WI38 (cell line): Measurements from ENCODE around the gene EIF4EBP3.
A peak's percentile ranks its signal among the peaks of the same experiment; 100 is the strongest.
"Not testable (repeated sequence)": the region's sequence is repeated elsewhere in the genome, so short reads cannot be mapped to it uniquely, and the experiment has no call there.

Experiments used
- H3K4me3 ChIP-seq: 2 replicates; pipeline ENCODE4 v1.5.1; 2011; ENCODE audit warnings: low read depth, mild to moderate bottlenecking, control low read depth, low read length
- CTCF ChIP-seq: IDR thresholded peaks from 2 replicates; pipeline ENCODE4 v1.5.1; 2012; ENCODE audit warnings: low read depth, mild to moderate bottlenecking, control low read depth, low read length

EIF4EBP3 gene

GRCh38 chr5:140575309-140575708 lies 27.8 kb downstream of the EIF4EBP3 start:
- H3K4me3 ChIP-seq = no peak overlapping the region
- 0 out of 2 replicates have a peak, but pooled peaks have one; percentile 9 for TF ChIP-seq CTCF

GRCh38 chr5:140576776-140577201 lies 29.3 kb downstream of the EIF4EBP3 start:
- H3K4me3 ChIP-seq = no peak overlapping the region
- no peak for TF ChIP-seq CTCF

GRCh38 chr5:140579188-140579747 lies 31.8 kb downstream of the EIF4EBP3 start:
- H3K4me3 ChIP-seq = not testable (repeated sequence)

GRCh38 chr5:140587495-140587894 lies 40.0 kb downstream of the EIF4EBP3 start:
- TF ChIP-seq CTCF = no peak
- no peak overlapping the region for H3K4me3 ChIP-seq

GRCh38 chr5:140588311-140589070 lies 41.0 kb downstream of the EIF4EBP3 start:
- no peak for TF ChIP-seq CTCF
- no peak overlapping the region for H3K4me3 ChIP-seq

GRCh38 chr5:140590861-140591260 lies 43.4 kb downstream of the EIF4EBP3 start:
- no peak overlapping the region for H3K4me3 ChIP-seq
- TF ChIP-seq CTCF = no peak

- no peak overlapping the region for H3K4me3 ChIP-seq
- no peak for TF ChIP-seq CTCF
Measured at GRCh38 chr5:140591747-140592372, 44.4 kb downstream of the EIF4EBP3 start.

- H3K4me3 ChIP-seq = not testable (repeated sequence)
Measured at GRCh38 chr5:140593070-140593469, 45.6 kb downstream of the EIF4EBP3 start.
